Measurements from ENCODE around the gene CERK. TPM values are rescaled to one million over a fixed set of nuclear protein-coding genes. Genes with fewer than 3 reads are reported as not detected.

The CERK gene
- total RNA-seq, 1 experiment from 2014 or later = 45.6 TPM

GRCh38 chr22:46732041-46732379 lies 6.0 kb downstream of the CERK start:
- no peak for ATAC-seq
- Mint-ChIP-seq H3K36me3 (no peaks in the 10 kb centered on the region; the same call in 1 of the 2 replicates), H3K27ac (peak overlapping the region; percentile 6; the same call in 1 of the 2 replicates), H3K27me3 (ENCODE audit: low read depth) (no peaks in the 10 kb centered on the region), H3K9me3 (no peaks in the 10 kb centered on the region), H3K4me3 (no peak overlapping the region), H3K4me1 (peaks cover 37% of the 10 kb centered on the region)
- ChIA-PET CTCF (interaction anchor here (1.0 to 1.1 kb wide), 2 partner anchors 23 to 168 kb away, joined by 3 to 4 read pairs; no protein-coding TSS in a partner anchor), POLR2A (no interaction called here)
- no peak for DNase-seq (ENCODE audit: low spot score)
- TF ChIP-seq SMAD4 (CRISPR knock-in tag; IDR thresholded peaks at IDR 0.05) (no peak), ZNF263 (CRISPR knock-in tag; IDR thresholded peaks at IDR 0.05; ENCODE audit: low read depth) (no peak), ZNF138 (CRISPR knock-in tag; conservative IDR thresholded peaks at IDR 0.05) (no peak), ERG (CRISPR knock-in tag; IDR thresholded peaks at IDR 0.05) (no peak), ZNF219 (CRISPR knock-in tag; IDR thresholded peaks at IDR 0.05; ENCODE audit: borderline replicate concordance) (no peak)

DNA sequence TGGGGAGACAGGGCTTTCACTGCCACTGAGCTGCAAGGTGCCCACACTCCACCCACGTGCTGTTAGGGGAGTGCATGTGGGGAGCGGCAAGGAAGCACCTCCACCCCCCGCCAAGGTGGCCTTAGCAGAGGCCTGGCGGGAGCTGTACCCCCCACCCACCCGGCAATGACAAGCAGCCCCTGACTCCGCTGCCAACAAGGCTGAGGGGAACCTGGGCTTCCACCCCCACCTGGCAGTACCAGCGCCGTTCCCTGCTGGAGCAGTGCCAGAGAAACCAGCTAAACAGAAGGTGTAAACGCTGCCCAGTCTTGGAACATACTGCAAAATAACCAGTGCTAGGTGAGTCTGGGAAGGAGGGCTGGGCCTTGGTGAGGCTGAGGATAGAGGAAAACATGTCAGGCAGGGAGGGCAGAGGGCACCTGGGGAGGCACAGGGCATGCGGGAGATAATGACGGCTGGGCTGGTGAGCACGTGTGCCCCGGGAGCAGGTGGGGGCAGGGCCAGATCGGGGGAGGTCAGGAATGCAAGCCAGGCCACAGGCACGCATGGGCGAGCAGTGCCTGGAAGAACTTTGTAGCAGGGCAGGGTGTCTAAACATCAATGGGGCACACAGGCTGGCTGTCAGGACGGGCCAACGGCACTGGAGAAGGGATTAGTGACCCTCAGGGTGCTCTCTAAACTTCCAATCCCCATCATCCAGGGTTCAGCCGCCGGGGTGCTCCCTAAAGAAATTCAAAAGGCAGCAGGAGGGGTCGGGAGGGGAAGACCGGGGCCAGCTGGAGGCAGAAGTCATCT lies 6.6 kb downstream of the CERK start:
- H3K9me3 Mint-ChIP-seq = no peaks in the 10 kb centered on the region
- peak; percentile 52 for DNase-seq (ENCODE audit: low spot score)
- no peak for TF ChIP-seq ATF1 (CRISPR knock-in tag; IDR thresholded peaks at IDR 0.05)
- TF ChIP-seq, protein P1, sequence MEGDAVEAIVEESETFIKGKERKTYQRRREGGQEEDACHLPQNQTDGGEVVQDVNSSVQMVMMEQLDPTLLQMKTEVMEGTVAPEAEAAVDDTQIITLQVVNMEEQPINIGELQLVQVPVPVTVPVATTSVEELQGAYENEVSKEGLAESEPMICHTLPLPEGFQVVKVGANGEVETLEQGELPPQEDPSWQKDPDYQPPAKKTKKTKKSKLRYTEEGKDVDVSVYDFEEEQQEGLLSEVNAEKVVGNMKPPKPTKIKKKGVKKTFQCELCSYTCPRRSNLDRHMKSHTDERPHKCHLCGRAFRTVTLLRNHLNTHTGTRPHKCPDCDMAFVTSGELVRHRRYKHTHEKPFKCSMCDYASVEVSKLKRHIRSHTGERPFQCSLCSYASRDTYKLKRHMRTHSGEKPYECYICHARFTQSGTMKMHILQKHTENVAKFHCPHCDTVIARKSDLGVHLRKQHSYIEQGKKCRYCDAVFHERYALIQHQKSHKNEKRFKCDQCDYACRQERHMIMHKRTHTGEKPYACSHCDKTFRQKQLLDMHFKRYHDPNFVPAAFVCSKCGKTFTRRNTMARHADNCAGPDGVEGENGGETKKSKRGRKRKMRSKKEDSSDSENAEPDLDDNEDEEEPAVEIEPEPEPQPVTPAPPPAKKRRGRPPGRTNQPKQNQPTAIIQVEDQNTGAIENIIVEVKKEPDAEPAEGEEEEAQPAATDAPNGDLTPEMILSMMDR (IDR thresholded peaks at IDR 0.05) = no peak
- no peak for TF ChIP-seq ELF4 (CRISPR knock-in tag; IDR thresholded peaks at IDR 0.05; ENCODE audit: low read depth)
- no peak for TF ChIP-seq ZBTB43 (CRISPR knock-in tag; IDR thresholded peaks at IDR 0.05)
- TF ChIP-seq NFE2L1 (CRISPR knock-in tag; IDR thresholded peaks at IDR 0.05) = no peak
- TF ChIP-seq PREB (CRISPR knock-in tag; IDR thresholded peaks at IDR 0.05; ENCODE audit: borderline replicate concordance) = no peak
- peak; percentile 44; the same call in 1 of the 2 replicates for TF ChIP-seq ZNF263 (CRISPR knock-in tag; IDR thresholded peaks at IDR 0.05; ENCODE audit: low read depth)
- TF ChIP-seq SMAD3 (CRISPR knock-in tag; IDR thresholded peaks at IDR 0.05; ENCODE audit: borderline replicate concordance) = no peak
- TF ChIP-seq USF1 (CRISPR knock-in tag; IDR thresholded peaks at IDR 0.05) = peak; percentile 57; the same call in 1 of the 2 replicates
- TF ChIP-seq CREM (CRISPR knock-in tag; IDR thresholded peaks at IDR 0.05) = no peak
- no peak for TF ChIP-seq NFYB (CRISPR knock-in tag; conservative IDR thresholded peaks at IDR 0.05; ENCODE audit: low read depth)
- no peak for TF ChIP-seq EMX1 (CRISPR knock-in tag; IDR thresholded peaks at IDR 0.05)
- no peak for TF ChIP-seq ZNF138 (CRISPR knock-in tag; conservative IDR thresholded peaks at IDR 0.05)
- TF ChIP-seq, protein P2, sequence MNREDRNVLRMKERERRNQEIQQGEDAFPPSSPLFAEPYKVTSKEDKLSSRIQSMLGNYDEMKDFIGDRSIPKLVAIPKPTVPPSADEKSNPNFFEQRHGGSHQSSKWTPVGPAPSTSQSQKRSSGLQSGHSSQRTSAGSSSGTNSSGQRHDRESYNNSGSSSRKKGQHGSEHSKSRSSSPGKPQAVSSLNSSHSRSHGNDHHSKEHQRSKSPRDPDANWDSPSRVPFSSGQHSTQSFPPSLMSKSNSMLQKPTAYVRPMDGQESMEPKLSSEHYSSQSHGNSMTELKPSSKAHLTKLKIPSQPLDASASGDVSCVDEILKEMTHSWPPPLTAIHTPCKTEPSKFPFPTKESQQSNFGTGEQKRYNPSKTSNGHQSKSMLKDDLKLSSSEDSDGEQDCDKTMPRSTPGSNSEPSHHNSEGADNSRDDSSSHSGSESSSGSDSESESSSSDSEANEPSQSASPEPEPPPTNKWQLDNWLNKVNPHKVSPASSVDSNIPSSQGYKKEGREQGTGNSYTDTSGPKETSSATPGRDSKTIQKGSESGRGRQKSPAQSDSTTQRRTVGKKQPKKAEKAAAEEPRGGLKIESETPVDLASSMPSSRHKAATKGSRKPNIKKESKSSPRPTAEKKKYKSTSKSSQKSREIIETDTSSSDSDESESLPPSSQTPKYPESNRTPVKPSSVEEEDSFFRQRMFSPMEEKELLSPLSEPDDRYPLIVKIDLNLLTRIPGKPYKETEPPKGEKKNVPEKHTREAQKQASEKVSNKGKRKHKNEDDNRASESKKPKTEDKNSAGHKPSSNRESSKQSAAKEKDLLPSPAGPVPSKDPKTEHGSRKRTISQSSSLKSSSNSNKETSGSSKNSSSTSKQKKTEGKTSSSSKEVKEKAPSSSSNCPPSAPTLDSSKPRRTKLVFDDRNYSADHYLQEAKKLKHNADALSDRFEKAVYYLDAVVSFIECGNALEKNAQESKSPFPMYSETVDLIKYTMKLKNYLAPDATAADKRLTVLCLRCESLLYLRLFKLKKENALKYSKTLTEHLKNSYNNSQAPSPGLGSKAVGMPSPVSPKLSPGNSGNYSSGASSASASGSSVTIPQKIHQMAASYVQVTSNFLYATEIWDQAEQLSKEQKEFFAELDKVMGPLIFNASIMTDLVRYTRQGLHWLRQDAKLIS (CRISPR knock-in tag; IDR thresholded peaks at IDR 0.05; ENCODE audit: borderline replicate concordance) = no peak
- TF ChIP-seq PRRX2 (CRISPR knock-in tag; IDR thresholded peaks at IDR 0.05) = no peak
- TF ChIP-seq ZSCAN18 (CRISPR knock-in tag; IDR thresholded peaks at IDR 0.05) = no peak

More for the DNA sequence above, 6.6 kb downstream of the CERK start:
- CTCF ChIA-PET = interaction anchor here (0.8 to 1.2 kb wide), 4 partner anchors 51 to 168 kb away, joined by 3 to 4 read pairs (median 3); no protein-coding TSS in a partner anchor
- H3K4me3 Mint-ChIP-seq = no peak overlapping the region
- peaks cover 33% of the 10 kb centered on the region for H3K4me1 Mint-ChIP-seq
- peak; percentile 69 for ATAC-seq
- POLR2A ChIA-PET = no interaction called here
- H3K27ac Mint-ChIP-seq = peak overlapping the region; percentile 6
- H3K36me3 Mint-ChIP-seq = no peaks in the 10 kb centered on the region; the same call in 1 of the 2 replicates
- H3K27me3 Mint-ChIP-seq (ENCODE audit: low read depth) = no peaks in the 10 kb centered on the region

Measured in WTC11 (cell line).